Liver (tissue), 3 donors: ENCODE results near the gene OPHN1.

ENCODE experiments used
- FOXA1 ChIP-seq: IDR thresholded peaks from 2 replicates; pipeline ENCODE4 v1.6.1; 2016; ENCODE audit warnings: antibody characterized with exemption
- GABPA ChIP-seq, 2 donors: IDR thresholded peaks in 1 of 2; conservative IDR thresholded peaks in 1 of 2; 2 replicates each; pipeline ENCODE4 v1.6.1; 2016; ENCODE audit warnings: antibody characterized with exemption in 2 of 2, mild to moderate bottlenecking in 1 of 2, moderate library complexity in 1 of 2
- MAX ChIP-seq: IDR thresholded peaks from 2 replicates; pipeline ENCODE4 v1.6.1; 2016; ENCODE audit warnings: antibody characterized with exemption
- REST ChIP-seq: IDR thresholded peaks from 2 replicates; pipeline ENCODE4 v1.6.1; 2016; ENCODE audit warnings: antibody characterized with exemption, mild to moderate bottlenecking
- RXRA ChIP-seq, 2 donors: IDR thresholded peaks; 2 replicates each; pipeline ENCODE4 v1.6.1; 2017 to 2018; ENCODE audit warnings: antibody characterized with exemption in 2 of 2, mild to moderate bottlenecking in 1 of 2
- TF ChIP-seq, protein P1 (sequence below): IDR thresholded peaks from 2 replicates; pipeline ENCODE4 v1.6.1; 2016; ENCODE audit warnings: antibody characterized with exemption
- TF ChIP-seq, protein P2 (sequence below): fragments of 150-350 bp; IDR thresholded peaks from 2 replicates; pipeline ENCODE4 v1.5.1; 2017; ENCODE audit warnings: improper control_type of control experiment, low read depth, low read length; ENCODE audit not compliant: missing input control
- donor health status: healthy.
- donor health status: healthy.

DNA sequence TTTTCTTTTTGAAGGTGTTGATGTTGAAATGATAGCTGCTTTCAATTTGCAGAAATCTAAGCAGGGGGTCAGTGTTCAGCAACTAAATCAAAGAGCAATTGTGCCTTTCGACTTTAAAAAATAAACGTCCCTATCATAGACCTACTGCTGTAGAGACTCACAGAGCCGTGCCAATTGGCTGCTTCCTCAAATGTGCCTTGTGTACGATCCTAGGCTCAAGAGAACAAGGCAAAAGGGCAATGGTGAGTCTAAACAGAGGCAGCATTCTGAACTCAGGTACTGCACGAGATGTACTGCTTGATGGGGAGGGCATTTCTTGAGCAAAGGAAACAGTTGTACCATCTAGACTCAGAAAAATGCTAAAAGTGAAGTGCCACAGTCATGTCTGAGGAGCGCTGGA is 29.8 kb downstream of the OPHN1 start:
- TF ChIP-seq, protein P1, sequence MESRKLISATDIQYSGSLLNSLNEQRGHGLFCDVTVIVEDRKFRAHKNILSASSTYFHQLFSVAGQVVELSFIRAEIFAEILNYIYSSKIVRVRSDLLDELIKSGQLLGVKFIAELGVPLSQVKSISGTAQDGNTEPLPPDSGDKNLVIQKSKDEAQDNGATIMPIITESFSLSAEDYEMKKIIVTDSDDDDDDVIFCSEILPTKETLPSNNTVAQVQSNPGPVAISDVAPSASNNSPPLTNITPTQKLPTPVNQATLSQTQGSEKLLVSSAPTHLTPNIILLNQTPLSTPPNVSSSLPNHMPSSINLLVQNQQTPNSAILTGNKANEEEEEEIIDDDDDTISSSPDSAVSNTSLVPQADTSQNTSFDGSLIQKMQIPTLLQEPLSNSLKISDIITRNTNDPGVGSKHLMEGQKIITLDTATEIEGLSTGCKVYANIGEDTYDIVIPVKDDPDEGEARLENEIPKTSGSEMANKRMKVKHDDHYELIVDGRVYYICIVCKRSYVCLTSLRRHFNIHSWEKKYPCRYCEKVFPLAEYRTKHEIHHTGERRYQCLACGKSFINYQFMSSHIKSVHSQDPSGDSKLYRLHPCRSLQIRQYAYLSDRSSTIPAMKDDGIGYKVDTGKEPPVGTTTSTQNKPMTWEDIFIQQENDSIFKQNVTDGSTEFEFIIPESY, result no peak
- no peak for TF ChIP-seq GABPA (IDR thresholded peaks at IDR 0.05 in 1 of 2, conservative IDR thresholded peaks at IDR 0.05 in 1 of 2)
- TF ChIP-seq MAX, result no peak
- no peak for TF ChIP-seq RXRA (IDR thresholded peaks at IDR 0.05)
- no peak for TF ChIP-seq REST
- TF ChIP-seq, protein P2, sequence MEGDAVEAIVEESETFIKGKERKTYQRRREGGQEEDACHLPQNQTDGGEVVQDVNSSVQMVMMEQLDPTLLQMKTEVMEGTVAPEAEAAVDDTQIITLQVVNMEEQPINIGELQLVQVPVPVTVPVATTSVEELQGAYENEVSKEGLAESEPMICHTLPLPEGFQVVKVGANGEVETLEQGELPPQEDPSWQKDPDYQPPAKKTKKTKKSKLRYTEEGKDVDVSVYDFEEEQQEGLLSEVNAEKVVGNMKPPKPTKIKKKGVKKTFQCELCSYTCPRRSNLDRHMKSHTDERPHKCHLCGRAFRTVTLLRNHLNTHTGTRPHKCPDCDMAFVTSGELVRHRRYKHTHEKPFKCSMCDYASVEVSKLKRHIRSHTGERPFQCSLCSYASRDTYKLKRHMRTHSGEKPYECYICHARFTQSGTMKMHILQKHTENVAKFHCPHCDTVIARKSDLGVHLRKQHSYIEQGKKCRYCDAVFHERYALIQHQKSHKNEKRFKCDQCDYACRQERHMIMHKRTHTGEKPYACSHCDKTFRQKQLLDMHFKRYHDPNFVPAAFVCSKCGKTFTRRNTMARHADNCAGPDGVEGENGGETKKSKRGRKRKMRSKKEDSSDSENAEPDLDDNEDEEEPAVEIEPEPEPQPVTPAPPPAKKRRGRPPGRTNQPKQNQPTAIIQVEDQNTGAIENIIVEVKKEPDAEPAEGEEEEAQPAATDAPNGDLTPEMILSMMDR, result no peak
- TF ChIP-seq FOXA1, result no peak
